ENCODE data around the gene PRKAB1. TPM values are rescaled to one million over a fixed set of nuclear protein-coding genes. Genes with fewer than 3 reads are reported as not detected.
"Not testable (repeated sequence)": the region's sequence is repeated elsewhere in the genome, so short reads cannot be mapped to it uniquely, and the experiment has no call there.

Gene PRKAB1
- total RNA-seq, result 10 to 100 TPM in 2 of 4 donors, 1 to 10 TPM in 2; 9.0 to 16.7 (median 10.9) TPM
- polyA plus RNA-seq, result 10 to 100 TPM; 11.7 to 14.9 (median 11.9) TPM
- long read RNA-seq, donor 1, full-length matches to known transcripts, result 6 of 7 reads
- long read RNA-seq, donor 1, partial matches to known transcripts, result 0 of 7 reads
- long read RNA-seq, donor 1, other reads (novel, unspliced or antisense), result 1 of 7 reads
- long read RNA-seq, donor 2, full-length matches to known transcripts, result 21 of 24 reads
- long read RNA-seq, donor 2, partial matches to known transcripts, result 0 of 24 reads
- long read RNA-seq, donor 2, other reads (novel, unspliced or antisense), result 3 of 24 reads

DNA sequence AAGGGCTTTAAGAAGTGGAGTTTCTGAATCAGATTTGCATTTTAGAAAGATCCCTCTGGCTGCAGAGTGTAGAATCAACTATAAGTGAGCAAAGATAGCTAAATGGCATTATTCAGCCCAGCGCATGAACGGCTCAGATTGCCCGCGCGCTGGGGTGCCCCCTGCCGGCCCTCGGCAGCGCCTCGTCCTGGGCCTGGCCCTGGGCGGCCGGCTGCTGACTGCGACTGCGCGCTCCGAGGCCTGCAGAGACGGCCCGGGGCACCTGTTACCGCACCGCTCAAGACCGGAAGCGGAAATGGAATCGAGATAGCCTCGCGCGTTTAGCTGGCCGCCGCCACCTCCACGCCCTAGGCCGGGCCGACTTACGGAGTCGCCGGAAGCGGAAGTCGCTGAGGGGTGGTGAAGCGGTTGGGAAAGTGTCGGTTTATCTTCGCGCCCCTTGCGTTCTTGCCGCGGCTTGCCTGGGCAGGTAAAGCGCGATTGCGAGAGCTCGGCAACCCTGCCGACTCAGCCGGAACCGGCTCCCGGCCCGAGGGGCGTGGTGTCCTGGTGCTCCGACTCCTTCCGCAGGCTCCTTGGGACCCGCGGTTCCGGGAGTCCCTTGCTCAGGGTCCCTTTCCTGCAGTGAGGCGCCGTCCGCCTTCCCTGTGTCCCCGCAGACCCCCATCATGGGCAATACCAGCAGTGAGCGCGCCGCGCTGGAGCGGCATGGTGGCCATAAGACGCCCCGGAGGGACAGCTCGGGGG, at the start of gene PRKAB1:
TSS of gene PRKAB1 (plus strand) at position 557 of the 747 bp plus-strand sequence. CDS start at position 669, 112 bp downstream.
- intact Hi-C loops (cut with DNase I), result loop anchor here (5.0 to 10.0 kb wide), 4 partner anchors 75 to 225 kb away; partner anchors contain the start of gene TMEM233 (in 1 of the 2)
- peaks cover 5 to 31% of the 10 kb centered on the region in 2 donors for H3K36me3 ChIP-seq (ENCODE audit: insufficient read depth in 1 of 2, low read depth in 1 of 2)
- peak within 1 kb of the TSS; percentile 94 for H3K4me3 ChIP-seq
- H3K9me3 ChIP-seq, result no peaks in the 10 kb centered on the region
- no peaks in the 10 kb centered on the region for H3K27me3 ChIP-seq (ENCODE audit: insufficient read depth in 3 of 3, low read length in 2 of 3)
- peaks cover 19% of the 10 kb centered on the region for H3K4me1 ChIP-seq
- DNase-seq (peak; percentile 97 to 98), ATAC-seq (peak; percentile 98 to 100 (median 99))
- 0 to 1% (median 0%) methylated on average over 66 to 69 of the region's 69 CpGs for WGBS, 3 donors
- H3K27ac ChIP-seq, result peak within 1 kb of the TSS; percentile 96
- TF ChIP-seq CTCF (IDR thresholded peaks at IDR 0.05), result peak; percentile 89

- WGBS, 3 donors, result 92 to 97% (median 96%) methylated on average over 1 of the region's 1 CpG
- H3K9me3 ChIP-seq; DNase-seq; intact Hi-C loops (cut with DNase I); H3K4me3 ChIP-seq; H3K27me3 ChIP-seq (ENCODE audit: insufficient read depth in 3 of 3, low read length in 2 of 3); ATAC-seq: not testable (repeated sequence)
- Histone ChIP-seq H3K27ac (peak overlapping the region; percentile 21), H3K4me1 (peaks cover 37% of the 10 kb centered on the region), H3K36me3 (ENCODE audit: insufficient read depth in 1 of 2, low read depth in 1 of 2) (peaks cover 4 to 22% of the 10 kb centered on the region in 2 donors)
Observed at GRCh38 chr12:119618328-119618896, 49.5 kb upstream of the PRKAB1 start.

GRCh38 chr12:119620490-119620889, 47.4 kb upstream of the PRKAB1 start:
- TF ChIP-seq CTCF (IDR thresholded peaks at IDR 0.05), result no peak
- peaks cover 4 to 22% of the 10 kb centered on the region in 2 donors for H3K36me3 ChIP-seq (ENCODE audit: insufficient read depth in 1 of 2, low read depth in 1 of 2)
- DNase-seq (no peak), ATAC-seq (no peak)
- no peaks in the 10 kb centered on the region for H3K27me3 ChIP-seq (ENCODE audit: insufficient read depth in 3 of 3, low read length in 2 of 3)
- H3K27ac ChIP-seq, result no peak overlapping the region
- peaks cover 28% of the 10 kb centered on the region for H3K4me1 ChIP-seq
- H3K4me3 ChIP-seq, result no peak overlapping the region
- intact Hi-C loops (cut with DNase I), result no loop called here
- 37 to 50% (median 48%) methylated on average over 1 of the region's 1 CpG for WGBS, 3 donors
- no peaks in the 10 kb centered on the region for H3K9me3 ChIP-seq

GRCh38 chr12:119621878-119622277, 46.1 kb upstream of the PRKAB1 start:
- TF ChIP-seq CTCF (IDR thresholded peaks at IDR 0.05), result no peak
- ATAC-seq, result no peak
- WGBS, 3 donors, result 40 to 55% (median 43%) methylated on average over 2 of the region's 2 CpGs
- Histone ChIP-seq H3K4me3 (no peak overlapping the region), H3K4me1 (peaks cover 16% of the 10 kb centered on the region), H3K27ac (no peak overlapping the region), H3K9me3 (no peaks in the 10 kb centered on the region), H3K27me3 (ENCODE audit: insufficient read depth in 3 of 3, low read length in 2 of 3) (no peaks in the 10 kb centered on the region), H3K36me3 (ENCODE audit: insufficient read depth in 1 of 2, low read depth in 1 of 2) (peaks cover 0 to 26% of the 10 kb centered on the region in 2 donors)
- no peak for DNase-seq
- intact Hi-C loops (cut with DNase I), result no loop called here

GRCh38 chr12:119624966-119625365, 43.0 kb upstream of the PRKAB1 start:
- peak in 2 of 4 donors; percentile 19 to 57 for ATAC-seq
- no peak for DNase-seq
- H3K4me3 ChIP-seq, result no peak overlapping the region
- peak overlapping the region; percentile 17 for H3K27ac ChIP-seq
- no peaks in the 10 kb centered on the region for H3K9me3 ChIP-seq
- H3K4me1 ChIP-seq, result peaks cover 10% of the 10 kb centered on the region
- no peak for TF ChIP-seq CTCF (IDR thresholded peaks at IDR 0.05)
- intact Hi-C loops (cut with DNase I), result no loop called here
- no peaks in the 10 kb centered on the region for H3K27me3 ChIP-seq (ENCODE audit: insufficient read depth in 3 of 3, low read length in 2 of 3)
- WGBS, 3 donors, result 50 to 56% (median 55%) methylated on average over 4 of the region's 4 CpGs
- H3K36me3 ChIP-seq (ENCODE audit: insufficient read depth in 1 of 2, low read depth in 1 of 2), result peaks cover 0 to 34% of the 10 kb centered on the region in 2 donors

Data from psoas muscle (tissue), 8 donors.